ENCODE results near the gene NEO1.

GRCh38 chr15:73053398-73053723, 1.1 kb downstream of the NEO1 start:
- TF ChIP-seq CHD2 (IDR thresholded peaks at IDR 0.05; ENCODE audit: low read length, partially characterized antibody) = no peak
- TF ChIP-seq CTCF (IDR thresholded peaks at IDR 0.05) = no peak
- TF ChIP-seq MYC (IDR thresholded peaks at IDR 0.05; ENCODE audit: borderline replicate concordance, low read length) = no peak
- no peak for TF ChIP-seq RAD21 (conservative IDR thresholded peaks at IDR 0.05 in 1 of 2, IDR thresholded peaks at IDR 0.05 in 1 of 2)
- no peak for TF ChIP-seq BHLHE40 (IDR thresholded peaks at IDR 0.05; ENCODE audit: low read depth, low read length)
- no peak for TF ChIP-seq NFE2L2 (conservative IDR thresholded peaks at IDR 0.05; ENCODE audit: low read length)
- TF ChIP-seq POLR2A (IDR thresholded peaks at IDR 0.05; ENCODE audit: low read length) = no peak
- TF ChIP-seq MAFK (IDR thresholded peaks at IDR 0.05; ENCODE audit: partially characterized antibody) = no peak
- TF ChIP-seq MAX (IDR thresholded peaks at IDR 0.05) = no peak
